Subcutaneous adipose tissue (tissue), 4 donors: ENCODE results near the gene IZUMO3. TPM values are rescaled to one million over a fixed set of nuclear protein-coding genes. Genes with fewer than 3 reads are reported as not detected.

ENCODE experiments used
- CTCF ChIP-seq: fragments of 450-650 bp; IDR thresholded peaks from one replicate; pipeline ENCODE4 v1.5.1; 2016; ENCODE audit warnings: low read depth, mild to moderate bottlenecking, control low read depth, antibody characterized with exemption, moderate library complexity
- total RNA-seq, 4 donors: library from RNA; depleted of rRNA; stranded (reverse); fragments of >200 nt; gene quantifications; one replicate each; pipeline ENCODE4 v1.1.0, GENCODE V29; 2016

Gene IZUMO3
- total RNA-seq, 4 donors from 2014 or later: not detected

GRCh38 chr9:24553183-24553552, 7.5 kb upstream of the IZUMO3 start:
- TF ChIP-seq CTCF: no peak

- no peak for TF ChIP-seq CTCF
Measured at GRCh38 chr9:24552526-24553182, 7.0 kb upstream of the IZUMO3 start.

- TF ChIP-seq CTCF: no peak
Measured at GRCh38 chr9:24545285-24545684, 412 bp downstream of the IZUMO3 start.

GRCh38 chr9:24518545-24518944, 27.2 kb downstream of the IZUMO3 start:
- TF ChIP-seq CTCF: no peak

GRCh38 chr9:24516463-24516862, 29.2 kb downstream of the IZUMO3 start:
- TF ChIP-seq CTCF: no peak

- no peak for TF ChIP-seq CTCF
Measured at GRCh38 chr9:24509850-24510249, 35.8 kb downstream of the IZUMO3 start.

- no peak for TF ChIP-seq CTCF
Measured at GRCh38 chr9:24504521-24504920, 41.2 kb downstream of the IZUMO3 start.
